Cardiac muscle cell (in vitro differentiated cells and primary cell): ENCODE results near the gene MIS12. TPM values are rescaled to one million over a fixed set of nuclear protein-coding genes. Genes with fewer than 3 reads are reported as not detected.

Experiments used
- DNase-seq, 2 donors: peaks; one replicate each; pipeline versions ENCODE4 v3.0.0 to v3.0.0-alpha.2; 2010 to 2017; ENCODE audit warnings: low read depth in 1 of 2, low spot score in 1 of 2
- H3K27ac ChIP-seq: fragments of 200-600 bp; sonication (generic); 2 replicates; pipeline ENCODE4 v1.5.1; 2016
- H3K27me3 ChIP-seq: fragments of 200-600 bp; sonication (generic); 2 replicates; pipeline ENCODE4 v1.6.0; 2016; ENCODE audit warnings: control low read depth
- H3K36me3 ChIP-seq: fragments of 200-600 bp; sonication (generic); 2 replicates; pipeline ENCODE4 v1.5.1; 2016; ENCODE audit warnings: control low read depth
- H3K4me1 ChIP-seq: fragments of 200-600 bp; sonication (generic); 2 replicates; pipeline ENCODE4 v1.8.1; 2017; ENCODE audit warnings: low read depth, mild to moderate bottlenecking, mixed run types
- H3K4me3 ChIP-seq: fragments of 200-600 bp; sonication (generic); 2 replicates; pipeline ENCODE4 v1.5.1; 2016; ENCODE audit warnings: mild to moderate bottlenecking
- H3K9me3 ChIP-seq: fragments of 200-600 bp; sonication (generic); 2 replicates; pipeline ENCODE4 v1.5.1; 2017; ENCODE audit warnings: low read depth, mild to moderate bottlenecking, control low read depth
- polyA plus RNA-seq: library from polyadenylated mRNA; unstranded; fragments of >200 nt; fragmentation: Nextera tagmentation; extraction: Ambion mirVana; gene quantifications from 2 replicates; pipeline ENCODE4 v1.2.1, GENCODE V29; 2016
- total RNA-seq: library from RNA; depleted of rRNA; stranded (reverse); fragments of >200 nt; gene quantifications from 2 replicates; pipeline ENCODE4 v1.2.3, GENCODE V29; 2016
- TF ChIP-seq, protein P1 (sequence below): IDR thresholded peaks from 2 replicates; pipeline ENCODE4 v1.5.1; 2012; ENCODE audit warnings: low read depth, mild to moderate bottlenecking, low read length

The MIS12 gene, protein sequence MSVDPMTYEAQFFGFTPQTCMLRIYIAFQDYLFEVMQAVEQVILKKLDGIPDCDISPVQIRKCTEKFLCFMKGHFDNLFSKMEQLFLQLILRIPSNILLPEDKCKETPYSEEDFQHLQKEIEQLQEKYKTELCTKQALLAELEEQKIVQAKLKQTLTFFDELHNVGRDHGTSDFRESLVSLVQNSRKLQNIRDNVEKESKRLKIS
- total RNA-seq, result 11.2 and 21.3 TPM in 2 replicates
- polyA plus RNA-seq, result 26.9 and 31.1 TPM in 2 replicates

DNA sequence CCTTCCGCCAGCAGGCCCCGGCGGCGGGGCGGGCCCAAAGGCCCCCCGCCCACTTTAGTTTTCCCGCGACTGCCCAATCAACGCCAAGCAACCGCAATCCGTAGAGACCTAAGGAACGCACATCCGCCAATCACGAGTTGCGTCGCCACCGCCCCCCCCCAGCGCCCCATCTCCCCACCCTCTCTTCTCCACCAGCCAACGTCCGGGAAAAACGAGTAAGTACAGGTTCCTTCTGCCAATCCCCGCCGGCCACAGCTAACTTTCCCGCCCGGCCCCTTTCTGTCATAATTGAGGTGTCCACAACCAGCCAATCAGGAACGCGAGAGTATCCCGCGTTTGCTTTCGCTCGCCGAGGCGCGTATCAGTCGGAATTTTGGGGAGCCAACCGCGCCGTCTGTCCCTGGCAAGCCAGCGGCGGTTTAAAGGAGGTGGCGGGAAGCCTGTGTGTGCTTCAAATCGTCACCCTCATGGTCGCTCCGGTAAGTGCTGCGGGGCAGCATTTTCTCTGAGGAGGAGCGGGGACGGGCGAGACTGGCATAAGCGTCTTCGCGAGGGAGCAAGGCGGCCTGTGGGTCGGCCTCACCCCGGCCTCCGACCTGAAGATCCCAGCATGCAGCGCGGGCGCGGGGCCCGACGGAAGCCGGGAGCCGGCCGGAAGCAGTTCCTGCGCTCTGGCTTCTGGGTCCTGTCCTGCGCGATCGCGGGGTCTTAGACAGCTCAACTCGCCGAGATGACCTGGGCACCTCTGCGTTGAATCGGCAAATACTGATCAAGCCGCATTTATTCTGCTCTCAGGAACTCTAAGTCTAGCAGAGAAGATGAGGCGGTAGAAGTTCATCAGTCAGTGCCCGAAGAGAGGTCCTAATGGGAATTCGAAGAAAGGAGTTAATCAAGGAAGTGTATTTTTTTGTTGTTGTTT lies at the start of gene MIS12:
Gene MIS12, plus strand, starts transcription at position 361 of the 919 bp plus-strand sequence. CDS start 2,297 bp downstream, outside the sequence.
- TF ChIP-seq, protein P1, sequence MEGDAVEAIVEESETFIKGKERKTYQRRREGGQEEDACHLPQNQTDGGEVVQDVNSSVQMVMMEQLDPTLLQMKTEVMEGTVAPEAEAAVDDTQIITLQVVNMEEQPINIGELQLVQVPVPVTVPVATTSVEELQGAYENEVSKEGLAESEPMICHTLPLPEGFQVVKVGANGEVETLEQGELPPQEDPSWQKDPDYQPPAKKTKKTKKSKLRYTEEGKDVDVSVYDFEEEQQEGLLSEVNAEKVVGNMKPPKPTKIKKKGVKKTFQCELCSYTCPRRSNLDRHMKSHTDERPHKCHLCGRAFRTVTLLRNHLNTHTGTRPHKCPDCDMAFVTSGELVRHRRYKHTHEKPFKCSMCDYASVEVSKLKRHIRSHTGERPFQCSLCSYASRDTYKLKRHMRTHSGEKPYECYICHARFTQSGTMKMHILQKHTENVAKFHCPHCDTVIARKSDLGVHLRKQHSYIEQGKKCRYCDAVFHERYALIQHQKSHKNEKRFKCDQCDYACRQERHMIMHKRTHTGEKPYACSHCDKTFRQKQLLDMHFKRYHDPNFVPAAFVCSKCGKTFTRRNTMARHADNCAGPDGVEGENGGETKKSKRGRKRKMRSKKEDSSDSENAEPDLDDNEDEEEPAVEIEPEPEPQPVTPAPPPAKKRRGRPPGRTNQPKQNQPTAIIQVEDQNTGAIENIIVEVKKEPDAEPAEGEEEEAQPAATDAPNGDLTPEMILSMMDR, result no peak
- H3K4me3 ChIP-seq, result peak within 1 kb of the TSS; percentile 85
- peaks cover 26% of the 10 kb centered on the region for H3K36me3 ChIP-seq

DNA sequence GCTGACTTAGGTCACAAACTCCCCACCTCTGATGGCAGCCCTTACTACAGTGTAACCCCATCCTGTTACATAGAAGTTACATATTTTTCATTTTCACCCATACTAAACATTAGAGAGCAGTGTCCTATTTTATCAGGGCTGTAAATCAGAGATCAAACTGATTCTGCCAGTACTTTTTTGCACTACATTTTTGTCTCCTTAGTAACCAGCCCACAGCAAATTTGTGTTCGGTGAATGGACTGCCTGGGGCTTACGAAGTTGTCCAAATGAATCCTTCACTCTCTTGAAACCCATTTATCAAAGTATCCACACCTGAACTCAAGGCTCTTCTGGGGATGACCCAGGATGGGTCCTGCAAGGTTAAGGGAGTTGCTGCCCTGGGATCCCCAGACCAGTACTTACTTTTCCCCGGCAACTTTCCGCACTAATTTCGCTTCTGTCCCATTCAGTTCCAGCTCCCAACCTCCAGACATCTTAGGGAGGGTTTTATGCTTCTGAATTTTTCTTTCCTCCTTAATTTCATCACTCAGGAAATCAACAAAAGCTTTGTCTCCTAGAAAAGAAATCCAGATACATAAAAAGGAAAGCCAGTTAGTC lies 48.5 kb upstream of the MIS12 start:
- Histone ChIP-seq H3K4me3 (peak overlapping the region; percentile 94), H3K4me1 (peaks cover 8% of the 10 kb centered on the region), H3K27ac (peak overlapping the region; percentile 83), H3K27me3 (no peaks in the 10 kb centered on the region), H3K36me3 (peaks cover 38% of the 10 kb centered on the region), H3K9me3 (no peaks in the 10 kb centered on the region)
- DNase-seq, result no peak
- TF ChIP-seq, protein P1, result no peak

More for the DNA sequence above, at the start of gene MIS12:
- Histone ChIP-seq H3K27me3 (no peaks in the 10 kb centered on the region), H3K27ac (peak within 1 kb of the TSS; percentile 100), H3K4me1 (peaks cover 8% of the 10 kb centered on the region), H3K9me3 (no peaks in the 10 kb centered on the region)
- peak; percentile 98 to 99 for DNase-seq

DNA sequence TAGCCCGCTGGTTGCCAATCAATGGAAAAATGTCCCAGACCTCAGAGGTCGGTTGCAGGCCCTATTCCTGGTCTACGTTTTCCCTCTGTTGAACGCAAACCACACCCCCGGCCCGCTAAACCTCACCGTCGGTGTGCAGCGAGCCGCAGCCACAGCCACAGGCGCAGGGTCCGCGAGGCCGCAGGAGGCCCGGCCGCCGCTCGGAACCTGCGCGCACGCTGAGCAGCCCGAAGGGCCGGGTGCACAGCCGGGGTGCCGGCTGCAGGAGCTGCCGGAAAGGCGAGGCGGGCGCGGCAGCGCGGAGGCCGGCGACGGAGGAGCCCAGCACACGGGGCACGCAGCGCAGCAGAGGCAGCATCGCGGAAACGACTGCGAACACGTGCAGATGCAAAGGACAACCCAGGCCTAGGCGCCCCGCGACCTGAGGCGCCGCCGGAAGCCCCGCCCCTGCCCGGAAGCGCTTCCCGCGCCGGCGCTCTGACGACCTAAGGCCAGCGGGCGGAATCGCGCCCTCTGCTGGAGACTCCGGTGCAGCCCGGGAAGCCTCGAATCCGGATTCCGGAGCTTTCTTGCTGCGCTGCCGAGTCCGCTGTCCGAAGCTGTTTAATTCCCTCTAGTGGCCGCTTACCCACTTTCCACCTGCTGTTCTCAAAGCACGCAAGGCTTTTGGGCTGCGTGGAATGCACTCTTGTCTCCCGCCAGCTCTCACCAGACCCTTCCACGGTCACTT lies 47.5 kb upstream of the MIS12 start, which contains the start of gene C1QBP:
Gene C1QBP, minus strand, starts transcription at position 440 of the 730 bp plus-strand sequence. Its CDS starts 82 bp downstream, at position 358.
- peaks cover 8% of the 10 kb centered on the region for H3K4me1 ChIP-seq
- H3K27ac ChIP-seq, result peak within 1 kb of the TSS; percentile 83
- TF ChIP-seq, protein P1, result peak; percentile 98

DNA sequence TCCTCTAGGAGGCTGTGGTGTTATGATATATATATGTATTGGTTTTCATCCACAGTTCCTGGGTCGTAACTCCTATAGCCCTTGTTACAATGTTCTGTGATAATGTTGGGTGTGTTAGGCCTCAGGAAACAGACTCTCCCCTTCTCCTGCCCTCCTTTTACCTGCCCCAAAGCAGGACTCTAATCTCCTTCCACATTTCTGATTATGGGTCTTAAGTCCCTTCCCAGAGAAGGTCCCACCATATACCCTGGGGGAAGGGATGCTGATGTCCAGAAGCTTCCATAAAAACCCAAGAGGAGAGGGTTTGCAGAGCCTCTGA lies 47.0 kb upstream of the MIS12 start:
- TF ChIP-seq, protein P1, result peak; percentile 17
- peaks cover 34% of the 10 kb centered on the region for H3K36me3 ChIP-seq
- peaks cover 8% of the 10 kb centered on the region for H3K4me1 ChIP-seq

More for the DNA sequence above, 47.5 kb upstream of the MIS12 start, which contains the start of gene C1QBP:
- Histone ChIP-seq H3K4me3 (peak within 1 kb of the TSS; percentile 94), H3K9me3 (no peaks in the 10 kb centered on the region), H3K27me3 (no peaks in the 10 kb centered on the region), H3K36me3 (peaks cover 34% of the 10 kb centered on the region)
- DNase-seq, result peak; percentile 94 to 95

DNA sequence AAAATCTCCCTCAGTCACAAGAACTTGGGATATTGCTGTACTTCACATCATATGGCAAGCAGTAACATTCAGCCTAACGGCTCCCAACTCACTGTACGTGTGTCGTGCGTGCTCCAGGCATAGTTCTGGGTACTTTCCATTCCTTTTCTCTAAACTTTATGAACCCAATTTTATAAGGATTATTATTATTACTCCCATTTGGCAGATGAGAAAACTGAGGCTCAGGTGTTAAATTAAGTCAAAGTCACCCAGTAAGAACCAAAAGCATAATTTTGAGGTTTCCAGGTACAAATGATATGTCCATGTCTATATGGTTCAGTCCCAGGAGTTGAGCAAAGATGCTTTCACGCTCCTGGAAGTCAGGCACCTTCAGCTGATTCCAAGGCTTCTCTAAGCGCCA lies 42.6 kb upstream of the MIS12 start:
- Histone ChIP-seq H3K9me3 (no peaks in the 10 kb centered on the region), H3K36me3 (peaks cover 28% of the 10 kb centered on the region), H3K4me1 (no peaks in the 10 kb centered on the region), H3K27me3 (no peaks in the 10 kb centered on the region), H3K27ac (no peak overlapping the region), H3K4me3 (no peak overlapping the region)
- TF ChIP-seq, protein P1, result no peak
- no peak for DNase-seq

More for the DNA sequence above, 47.0 kb upstream of the MIS12 start:
- Histone ChIP-seq H3K27me3 (no peaks in the 10 kb centered on the region), H3K4me3 (peak overlapping the region; percentile 94), H3K9me3 (no peaks in the 10 kb centered on the region), H3K27ac (peak overlapping the region; percentile 74)
- DNase-seq, result no peak
